ENCODE results near the gene TMEM120B. TPM values are rescaled to one million over a fixed set of nuclear protein-coding genes. Genes with fewer than 3 reads are reported as not detected.

TMEM120B gene
- total RNA-seq, 1 experiment from 2014 or later, result 15.5 TPM

GRCh38 chr12:121795034-121795968 lies 82.7 kb downstream of the TMEM120B start:
- H3K9me3 ChIP-seq, result no peaks in the 10 kb centered on the region
- ChIA-PET POLR2A (interaction anchor here (0.6 to 2.5 kb wide), 5 partner anchors 12 to 97 kb away, joined by 3 to 17 read pairs (median 4); partner anchors contain the start of gene PSMD9), CTCF (interaction anchor here (0.6 to 6.6 kb wide), 25 partner anchors 8 to 547 kb away, joined by 3 to 145 read pairs (median 9); partner anchors contain the start of genes MLXIP, PSMD9, SETD1B and TMEM120B)
- H3K27me3 ChIP-seq (replicated peaks; ENCODE audit: control insufficient read depth, insufficient read depth, low read length), result no peaks in the 10 kb centered on the region
- DNase-seq, result peak; percentile 87 to 89
- H3K9me3 Mint-ChIP-seq (ENCODE audit: unreplicated experiment), result no peaks in the 10 kb centered on the region
- H3K4me1 ChIP-seq, result peaks cover 63% of the 10 kb centered on the region
- intact Hi-C loops (cut with micrococcal nuclease; ENCODE audit: unreplicated experiment), result loop anchor here (2.0 kb wide), 1 partner anchor 44 kb away; no protein-coding TSS in a partner anchor
- H3K36me3 Mint-ChIP-seq (ENCODE audit: insufficient read depth, unreplicated experiment), result peaks cover 71% of the 10 kb centered on the region
- H3K36me3 ChIP-seq (ENCODE audit: control insufficient read depth, insufficient read depth, low read length), result no peaks in the 10 kb centered on the region; the same call in none of the 2 replicates
- H3K27ac Mint-ChIP-seq (ENCODE audit: unreplicated experiment), result peak overlapping the region; percentile 96
- peak overlapping the region; percentile 82 for H3K4me3 ChIP-seq (ENCODE audit: low read depth, low read length)
- H3K4me3 Mint-ChIP-seq (ENCODE audit: unreplicated experiment), result peak overlapping the region; percentile 74
- TF ChIP-seq, protein P1, sequence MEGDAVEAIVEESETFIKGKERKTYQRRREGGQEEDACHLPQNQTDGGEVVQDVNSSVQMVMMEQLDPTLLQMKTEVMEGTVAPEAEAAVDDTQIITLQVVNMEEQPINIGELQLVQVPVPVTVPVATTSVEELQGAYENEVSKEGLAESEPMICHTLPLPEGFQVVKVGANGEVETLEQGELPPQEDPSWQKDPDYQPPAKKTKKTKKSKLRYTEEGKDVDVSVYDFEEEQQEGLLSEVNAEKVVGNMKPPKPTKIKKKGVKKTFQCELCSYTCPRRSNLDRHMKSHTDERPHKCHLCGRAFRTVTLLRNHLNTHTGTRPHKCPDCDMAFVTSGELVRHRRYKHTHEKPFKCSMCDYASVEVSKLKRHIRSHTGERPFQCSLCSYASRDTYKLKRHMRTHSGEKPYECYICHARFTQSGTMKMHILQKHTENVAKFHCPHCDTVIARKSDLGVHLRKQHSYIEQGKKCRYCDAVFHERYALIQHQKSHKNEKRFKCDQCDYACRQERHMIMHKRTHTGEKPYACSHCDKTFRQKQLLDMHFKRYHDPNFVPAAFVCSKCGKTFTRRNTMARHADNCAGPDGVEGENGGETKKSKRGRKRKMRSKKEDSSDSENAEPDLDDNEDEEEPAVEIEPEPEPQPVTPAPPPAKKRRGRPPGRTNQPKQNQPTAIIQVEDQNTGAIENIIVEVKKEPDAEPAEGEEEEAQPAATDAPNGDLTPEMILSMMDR (IDR thresholded peaks at IDR 0.05; ENCODE audit: insufficient read depth in 1 of 2, low read depth in 1 of 2, low read length in 1 of 2, severe bottlenecking in 1 of 2, unreplicated experiment in 1 of 2), result peak; percentile 94 to 98
- peaks cover 38% of the 10 kb centered on the region for H3K4me1 Mint-ChIP-seq (ENCODE audit: low read depth, unreplicated experiment)
- H3K27me3 Mint-ChIP-seq (ENCODE audit: insufficient read depth, unreplicated experiment), result no peaks in the 10 kb centered on the region
- no TSS peak for BruUV-seq (replicated peaks)

- peak overlapping the region; percentile 69 for H3K4me3 Mint-ChIP-seq (ENCODE audit: unreplicated experiment)
- no peaks in the 10 kb centered on the region for H3K9me3 Mint-ChIP-seq (ENCODE audit: unreplicated experiment)
- peak; percentile 96 to 97 for DNase-seq
- H3K27me3 Mint-ChIP-seq (ENCODE audit: insufficient read depth, unreplicated experiment), result no peaks in the 10 kb centered on the region
- ChIA-PET CTCF (interaction anchor here (0.7 to 6.6 kb wide), 3 partner anchors 15 to 92 kb away, joined by 4 to 145 read pairs (median 46); partner anchors contain the start of gene PSMD9), POLR2A (interaction anchor here (0.6 to 2.5 kb wide), 4 partner anchors 14 to 349 kb away, joined by 5 to 17 read pairs (median 6); no protein-coding TSS in a partner anchor)
- TF ChIP-seq, protein P1 (IDR thresholded peaks at IDR 0.05; ENCODE audit: insufficient read depth in 1 of 2, low read depth in 1 of 2, low read length in 1 of 2, severe bottlenecking in 1 of 2, unreplicated experiment in 1 of 2), result peak; percentile 33
- Histone ChIP-seq H3K4me1 (peaks cover 52% of the 10 kb centered on the region), H3K27me3 (replicated peaks; ENCODE audit: control insufficient read depth, insufficient read depth, low read length) (no peaks in the 10 kb centered on the region), H3K9me3 (no peaks in the 10 kb centered on the region), H3K36me3 (ENCODE audit: control insufficient read depth, insufficient read depth, low read length) (no peaks in the 10 kb centered on the region; the same call in 1 of the 2 replicates), H3K4me3 (ENCODE audit: low read depth, low read length) (no peak overlapping the region)
- peaks cover 71% of the 10 kb centered on the region for H3K36me3 Mint-ChIP-seq (ENCODE audit: insufficient read depth, unreplicated experiment)
- H3K27ac Mint-ChIP-seq (ENCODE audit: unreplicated experiment), result peak overlapping the region; percentile 79
- H3K4me1 Mint-ChIP-seq (ENCODE audit: low read depth, unreplicated experiment), result peaks cover 30% of the 10 kb centered on the region
- BruUV-seq (replicated peaks), result no TSS peak
- intact Hi-C loops (cut with micrococcal nuclease; ENCODE audit: unreplicated experiment), result no loop called here
Measured at GRCh38 chr12:121796855-121797751, 84.6 kb downstream of the TMEM120B start.
